KOPT-K1 (cell line): Measurements from ENCODE around the gene NLN.
"Not testable (repeated sequence)": the region's sequence is repeated elsewhere in the genome, so short reads cannot be mapped to it uniquely, and the experiment has no call there.

Experiments
- H3K27ac ChIP-seq: fragments of 200-600 bp; sonication (generic); 2 replicates; pipeline ENCODE4 v1.5.1; 2016; ENCODE audit warnings: antibody characterized with exemption, mild to moderate bottlenecking, low read depth, low read length; ENCODE audit not compliant: poor library complexity, severe bottlenecking
- H3K36me3 ChIP-seq: fragments of 200-600 bp; sonication (generic); 2 replicates; pipeline ENCODE4 v1.5.1; 2017; ENCODE audit warnings: antibody characterized with exemption, mild to moderate bottlenecking, low read length, moderate library complexity; ENCODE audit not compliant: insufficient read depth
- H3K9me3 ChIP-seq: fragments of 200-600 bp; sonication (generic); 2 replicates; pipeline ENCODE4 v1.5.1; 2017; ENCODE audit warnings: antibody characterized with exemption, low read length, mild to moderate bottlenecking; ENCODE audit not compliant: insufficient read depth, poor library complexity, severe bottlenecking

The NLN gene

GRCh38 chr5:65802820-65803219 lies 80.8 kb downstream of the NLN start:
- peaks cover 26% of the 10 kb centered on the region for H3K9me3 ChIP-seq
- peaks cover 17% of the 10 kb centered on the region for H3K36me3 ChIP-seq
- no peak overlapping the region for H3K27ac ChIP-seq

GRCh38 chr5:65803699-65804391 lies 81.8 kb downstream of the NLN start:
- peaks cover 26% of the 10 kb centered on the region for H3K9me3 ChIP-seq
- H3K36me3 ChIP-seq = peaks cover 17% of the 10 kb centered on the region
- no peak overlapping the region for H3K27ac ChIP-seq

- no peak overlapping the region for H3K27ac ChIP-seq
- peaks cover 26% of the 10 kb centered on the region for H3K9me3 ChIP-seq
- H3K36me3 ChIP-seq = peaks cover 24% of the 10 kb centered on the region
Measured at GRCh38 chr5:65805089-65805488, 83.1 kb downstream of the NLN start.

- Histone ChIP-seq H3K36me3 (peaks cover 44% of the 10 kb centered on the region), H3K9me3 (peaks cover 13% of the 10 kb centered on the region)
- H3K27ac ChIP-seq = not testable (repeated sequence)
Measured at GRCh38 chr5:65807494-65807893, 85.5 kb downstream of the NLN start.

GRCh38 chr5:65808251-65808741 lies 86.3 kb downstream of the NLN start:
- Histone ChIP-seq H3K36me3 (peaks cover 38% of the 10 kb centered on the region; the same call in 1 of the 2 replicates), H3K27ac (no peak overlapping the region)

GRCh38 chr5:65808818-65809217 lies 86.8 kb downstream of the NLN start:
- H3K27ac ChIP-seq = no peak overlapping the region
- H3K9me3 ChIP-seq = no peaks in the 10 kb centered on the region
- peaks cover 40% of the 10 kb centered on the region for H3K36me3 ChIP-seq

More at GRCh38 chr5:65808251-65808741, 86.3 kb downstream of the NLN start:
- H3K9me3 ChIP-seq = peaks cover 5% of the 10 kb centered on the region

GRCh38 chr5:65809817-65810531 lies 88.0 kb downstream of the NLN start:
- H3K9me3 ChIP-seq = no peaks in the 10 kb centered on the region
- no peak overlapping the region for H3K27ac ChIP-seq
- peaks cover 41% of the 10 kb centered on the region for H3K36me3 ChIP-seq

GRCh38 chr5:65811004-65811403 lies 89.0 kb downstream of the NLN start:
- no peak overlapping the region for H3K27ac ChIP-seq
- H3K36me3 ChIP-seq = peaks cover 49% of the 10 kb centered on the region
- H3K9me3 ChIP-seq = no peaks in the 10 kb centered on the region

GRCh38 chr5:65811885-65812284 lies 89.9 kb downstream of the NLN start:
- peaks cover 51% of the 10 kb centered on the region for H3K36me3 ChIP-seq
- no peaks in the 10 kb centered on the region for H3K9me3 ChIP-seq
- no peak overlapping the region for H3K27ac ChIP-seq

GRCh38 chr5:65812648-65813047 lies 90.6 kb downstream of the NLN start:
- no peaks in the 10 kb centered on the region for H3K9me3 ChIP-seq
- H3K36me3 ChIP-seq = peaks cover 51% of the 10 kb centered on the region
- H3K27ac ChIP-seq = no peak overlapping the region

- H3K9me3 ChIP-seq = no peaks in the 10 kb centered on the region
- H3K36me3 ChIP-seq = peaks cover 51% of the 10 kb centered on the region
- H3K27ac ChIP-seq = no peak overlapping the region
Measured at GRCh38 chr5:65813174-65813573, 91.2 kb downstream of the NLN start.

- H3K36me3 ChIP-seq = peaks cover 43% of the 10 kb centered on the region
- no peak overlapping the region for H3K27ac ChIP-seq
- no peaks in the 10 kb centered on the region for H3K9me3 ChIP-seq
Measured at GRCh38 chr5:65815161-65815560, 93.2 kb downstream of the NLN start.

GRCh38 chr5:65816729-65817128 lies 94.7 kb downstream of the NLN start:
- Histone ChIP-seq H3K36me3 (peaks cover 29% of the 10 kb centered on the region), H3K9me3 (no peaks in the 10 kb centered on the region), H3K27ac (no peak overlapping the region)

- Histone ChIP-seq H3K36me3 (peaks cover 23% of the 10 kb centered on the region), H3K9me3 (no peaks in the 10 kb centered on the region), H3K27ac (no peak overlapping the region)
Measured at GRCh38 chr5:65817931-65818330, 95.9 kb downstream of the NLN start.

- Histone ChIP-seq H3K36me3 (peaks cover 18% of the 10 kb centered on the region), H3K9me3 (no peaks in the 10 kb centered on the region), H3K27ac (no peak overlapping the region)
Measured at GRCh38 chr5:65818592-65818991, 96.6 kb downstream of the NLN start.
